HL-60 (cell line): ENCODE data around the gene TMEM39B.

Source experiments
- DNase-seq, 2 experiments: peaks; one replicate each; pipeline ENCODE4 v3.0.0-alpha.2; 2010 to 2020; ENCODE audit warnings: low read depth in 1 of 2, low spot score in 1 of 2
- H3K27ac ChIP-seq: fragments of 250-450 bp; sonication (Bioruptor Pico); replicated peaks from 2 replicates; pipeline ENCODE4 v1.5.1; 2020; ENCODE audit warnings: mild to moderate bottlenecking, moderate library complexity
- H3K27me3 ChIP-seq: fragments of 250-450 bp; sonication (Bioruptor Pico); 2 replicates; pipeline ENCODE4 v1.5.1; 2021; ENCODE audit warnings: mild to moderate bottlenecking, moderate library complexity; ENCODE audit not compliant: insufficient read depth, poor library complexity, severe bottlenecking
- H3K4me3 ChIP-seq: replicated peaks from 2 replicates; pipeline ENCODE4 v1.5.1; 2011; ENCODE audit warnings: mild to moderate bottlenecking, control low read depth, low read length; ENCODE audit not compliant: insufficient read depth
- GABPA ChIP-seq: IDR thresholded peaks from 2 replicates; pipeline ENCODE4 v1.6.1; 2012; ENCODE audit warnings: low read depth
- POLR2AphosphoS5 ChIP-seq: IDR thresholded peaks from 2 replicates; pipeline ENCODE4 v1.6.1; 2012; ENCODE audit warnings: low read depth
- SPI1 ChIP-seq: IDR thresholded peaks from 2 replicates; pipeline ENCODE4 v1.6.1; 2012; ENCODE audit warnings: low read depth, mild to moderate bottlenecking, borderline replicate concordance
- TF ChIP-seq, protein P1 (sequence below): IDR thresholded peaks from 2 replicates; pipeline ENCODE4 v1.6.1; 2012; ENCODE audit warnings: low read depth; ENCODE audit not compliant: insufficient replicate concordance
- TF ChIP-seq, protein P2 (sequence below): IDR thresholded peaks from one replicate; pipeline ENCODE4 v1.5.1; 2011; ENCODE audit warnings: low read length, control low read depth, inconsistent platforms; ENCODE audit not compliant: insufficient read depth

Gene TMEM39B

GRCh38 chr1:32060914-32061313 is 11.8 kb upstream of the TMEM39B start:
- H3K4me3 ChIP-seq: no peak overlapping the region
- H3K27ac ChIP-seq: no peak overlapping the region
- TF ChIP-seq GABPA: no peak
- no peak for TF ChIP-seq POLR2AphosphoS5
- no peak for TF ChIP-seq SPI1
- TF ChIP-seq, protein P1, sequence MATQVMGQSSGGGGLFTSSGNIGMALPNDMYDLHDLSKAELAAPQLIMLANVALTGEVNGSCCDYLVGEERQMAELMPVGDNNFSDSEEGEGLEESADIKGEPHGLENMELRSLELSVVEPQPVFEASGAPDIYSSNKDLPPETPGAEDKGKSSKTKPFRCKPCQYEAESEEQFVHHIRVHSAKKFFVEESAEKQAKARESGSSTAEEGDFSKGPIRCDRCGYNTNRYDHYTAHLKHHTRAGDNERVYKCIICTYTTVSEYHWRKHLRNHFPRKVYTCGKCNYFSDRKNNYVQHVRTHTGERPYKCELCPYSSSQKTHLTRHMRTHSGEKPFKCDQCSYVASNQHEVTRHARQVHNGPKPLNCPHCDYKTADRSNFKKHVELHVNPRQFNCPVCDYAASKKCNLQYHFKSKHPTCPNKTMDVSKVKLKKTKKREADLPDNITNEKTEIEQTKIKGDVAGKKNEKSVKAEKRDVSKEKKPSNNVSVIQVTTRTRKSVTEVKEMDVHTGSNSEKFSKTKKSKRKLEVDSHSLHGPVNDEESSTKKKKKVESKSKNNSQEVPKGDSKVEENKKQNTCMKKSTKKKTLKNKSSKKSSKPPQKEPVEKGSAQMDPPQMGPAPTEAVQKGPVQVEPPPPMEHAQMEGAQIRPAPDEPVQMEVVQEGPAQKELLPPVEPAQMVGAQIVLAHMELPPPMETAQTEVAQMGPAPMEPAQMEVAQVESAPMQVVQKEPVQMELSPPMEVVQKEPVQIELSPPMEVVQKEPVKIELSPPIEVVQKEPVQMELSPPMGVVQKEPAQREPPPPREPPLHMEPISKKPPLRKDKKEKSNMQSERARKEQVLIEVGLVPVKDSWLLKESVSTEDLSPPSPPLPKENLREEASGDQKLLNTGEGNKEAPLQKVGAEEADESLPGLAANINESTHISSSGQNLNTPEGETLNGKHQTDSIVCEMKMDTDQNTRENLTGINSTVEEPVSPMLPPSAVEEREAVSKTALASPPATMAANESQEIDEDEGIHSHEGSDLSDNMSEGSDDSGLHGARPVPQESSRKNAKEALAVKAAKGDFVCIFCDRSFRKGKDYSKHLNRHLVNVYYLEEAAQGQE: no peak
- TF ChIP-seq, protein P2, sequence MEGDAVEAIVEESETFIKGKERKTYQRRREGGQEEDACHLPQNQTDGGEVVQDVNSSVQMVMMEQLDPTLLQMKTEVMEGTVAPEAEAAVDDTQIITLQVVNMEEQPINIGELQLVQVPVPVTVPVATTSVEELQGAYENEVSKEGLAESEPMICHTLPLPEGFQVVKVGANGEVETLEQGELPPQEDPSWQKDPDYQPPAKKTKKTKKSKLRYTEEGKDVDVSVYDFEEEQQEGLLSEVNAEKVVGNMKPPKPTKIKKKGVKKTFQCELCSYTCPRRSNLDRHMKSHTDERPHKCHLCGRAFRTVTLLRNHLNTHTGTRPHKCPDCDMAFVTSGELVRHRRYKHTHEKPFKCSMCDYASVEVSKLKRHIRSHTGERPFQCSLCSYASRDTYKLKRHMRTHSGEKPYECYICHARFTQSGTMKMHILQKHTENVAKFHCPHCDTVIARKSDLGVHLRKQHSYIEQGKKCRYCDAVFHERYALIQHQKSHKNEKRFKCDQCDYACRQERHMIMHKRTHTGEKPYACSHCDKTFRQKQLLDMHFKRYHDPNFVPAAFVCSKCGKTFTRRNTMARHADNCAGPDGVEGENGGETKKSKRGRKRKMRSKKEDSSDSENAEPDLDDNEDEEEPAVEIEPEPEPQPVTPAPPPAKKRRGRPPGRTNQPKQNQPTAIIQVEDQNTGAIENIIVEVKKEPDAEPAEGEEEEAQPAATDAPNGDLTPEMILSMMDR: no peak
- no peak for DNase-seq
- H3K27me3 ChIP-seq: no peaks in the 10 kb centered on the region

DNA sequence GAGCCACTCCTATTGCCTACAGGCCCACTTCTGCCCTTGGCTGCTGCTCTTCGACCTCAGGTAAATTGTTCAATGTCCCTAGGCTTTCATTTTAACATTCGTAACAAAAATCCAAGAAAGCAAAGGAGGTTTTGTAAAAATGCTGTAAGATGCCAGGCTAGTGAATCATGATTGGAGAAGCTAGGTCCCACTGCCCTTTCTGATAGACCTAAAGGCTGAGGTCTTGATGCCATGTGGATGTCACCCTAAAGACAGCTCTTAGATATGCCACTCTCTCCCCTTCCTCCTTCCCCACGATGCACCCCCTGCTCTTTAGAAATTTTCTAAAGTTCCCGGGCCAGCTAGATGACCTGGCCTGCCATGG is 9.9 kb upstream of the TMEM39B start:
- Histone ChIP-seq H3K27ac (no peak overlapping the region), H3K27me3 (no peaks in the 10 kb centered on the region), H3K4me3 (no peak overlapping the region)
- TF ChIP-seq, protein P2: no peak
- TF ChIP-seq, protein P1: no peak
- TF ChIP-seq POLR2AphosphoS5 (no peak), GABPA (no peak), SPI1 (no peak)
- DNase-seq: no peak

GRCh38 chr1:32063261-32063681 is 9.5 kb upstream of the TMEM39B start:
- Histone ChIP-seq H3K27ac (no peak overlapping the region), H3K4me3 (no peak overlapping the region)

More at GRCh38 chr1:32063261-32063681, 9.5 kb upstream of the TMEM39B start:
- TF ChIP-seq POLR2AphosphoS5 (peak; percentile 44; the same call in 1 of the 2 replicates), SPI1 (no peak), GABPA (no peak)
- TF ChIP-seq, protein P1: no peak
- TF ChIP-seq, protein P2: peak; percentile 13
- no peaks in the 10 kb centered on the region for H3K27me3 ChIP-seq
- DNase-seq: no peak
